ENCODE data around the gene DDIAS.
"Not testable (repeated sequence)": the region's sequence is repeated elsewhere in the genome, so short reads cannot be mapped to it uniquely, and the experiment has no call there.

Gene DDIAS

GRCh38 chr11:82901165-82901921 is at the start of gene DDIAS:
TSS of gene DDIAS (plus strand) at chr11:82901736. CDS start at chr11:82914739, 13,003 bp downstream.
- peak; percentile 96 for DNase-seq

GRCh38 chr11:82854242-82854641 is 47.3 kb upstream of the DDIAS start:
- no peak for DNase-seq

GRCh38 chr11:82854916-82855315 is 46.6 kb upstream of the DDIAS start:
- DNase-seq, result not testable (repeated sequence)

GRCh38 chr11:82855616-82856015 is 45.9 kb upstream of the DDIAS start:
- no peak for DNase-seq

GRCh38 chr11:82857145-82857544 is 44.4 kb upstream of the DDIAS start:
- no peak for DNase-seq

- no peak for DNase-seq
These were observed 43.4 kb upstream of the DDIAS start for GRCh38 chr11:82858133-82858532.

GRCh38 chr11:82858556-82859091 is 42.9 kb upstream of the DDIAS start:
- no peak for DNase-seq

GRCh38 chr11:82859750-82860149 is 41.8 kb upstream of the DDIAS start:
- DNase-seq, result no peak

- DNase-seq, result no peak
These were observed 39.2 kb upstream of the DDIAS start for GRCh38 chr11:82862379-82862778.

- DNase-seq, result no peak
These were observed 38.3 kb upstream of the DDIAS start for GRCh38 chr11:82863209-82863608.

GRCh38 chr11:82864268-82864667 is 37.3 kb upstream of the DDIAS start:
- peak; percentile 47 for DNase-seq

GRCh38 chr11:82865841-82866240 is 35.7 kb upstream of the DDIAS start:
- no peak for DNase-seq

- peak; percentile 68 for DNase-seq
These were observed 33.9 kb upstream of the DDIAS start for GRCh38 chr11:82867495-82868082.

GRCh38 chr11:82869657-82870056 is 31.9 kb upstream of the DDIAS start:
- DNase-seq, result no peak

GRCh38 chr11:82871646-82872045 is 29.9 kb upstream of the DDIAS start:
- DNase-seq, result no peak

GRCh38 chr11:82872377-82873150 is 29.0 kb upstream of the DDIAS start:
- no peak for DNase-seq

- DNase-seq, result no peak
These were observed 27.6 kb upstream of the DDIAS start for GRCh38 chr11:82873919-82874333.

GRCh38 chr11:82874646-82875523 is 26.7 kb upstream of the DDIAS start:
- DNase-seq, result no peak

GRCh38 chr11:82883853-82884252 is 17.7 kb upstream of the DDIAS start:
- no peak for DNase-seq

- no peak for DNase-seq
These were observed 12.2 kb upstream of the DDIAS start for GRCh38 chr11:82889133-82890001.

GRCh38 chr11:82890002-82890341 is 11.6 kb upstream of the DDIAS start:
- no peak for DNase-seq

- no peak for DNase-seq
These were observed 10.6 kb upstream of the DDIAS start for GRCh38 chr11:82890936-82891335.
